Activated CD8-positive, alpha-beta T cell treated with anti-CD3 and anti-CD28 coated beads for 36 hours (primary cell): Measurements from ENCODE around the gene UGT1A6. TPM values are rescaled to one million over a fixed set of nuclear protein-coding genes. Genes with fewer than 3 reads are reported as not detected.

Source experiments
- ATAC-seq: fragments of 200-7000 bp; cut with Tn5 transposase; one replicate; pipeline ENCODE4 v1.10.0; 2021; ENCODE audit warnings: mild to moderate bottlenecking, moderate library complexity
- CTCF ChIA-PET: fragments of 350-600 bp; sonication (Branson Sonifier 250); formaldehyde crosslinking; loops from one replicate; lab custom pipeline; 2021; ENCODE audit warnings: antibody characterized with exemption; lab: Charles Lee
- POLR2A ChIA-PET: fragments of 350-600 bp; sonication (Branson Sonifier 250); formaldehyde crosslinking; loops from one replicate; lab custom pipeline; 2021; ENCODE audit warnings: antibody characterized with exemption; lab: Charles Lee
- DNase-seq: peaks from one replicate; pipeline ENCODE4 v3.0.0-alpha.2; 2020
- H3K27ac Mint-ChIP-seq: one replicate; pipeline ENCODE4 v1.8.0; 2021; ENCODE audit warnings: mild to moderate bottlenecking, mixed read lengths
- H3K27me3 Mint-ChIP-seq: one replicate; pipeline ENCODE4 v1.8.0; 2021; ENCODE audit warnings: mixed read lengths
- H3K36me3 Mint-ChIP-seq: one replicate; pipeline ENCODE4 v1.8.0; 2021; ENCODE audit warnings: low read depth, mixed read lengths
- H3K4me1 Mint-ChIP-seq: one replicate; pipeline ENCODE4 v1.8.0; 2021; ENCODE audit warnings: low read depth, mixed read lengths
- H3K4me3 Mint-ChIP-seq: one replicate; pipeline ENCODE4 v1.8.0; 2021; ENCODE audit warnings: mild to moderate bottlenecking, moderate library complexity, mixed read lengths
- H3K9me3 Mint-ChIP-seq: one replicate; pipeline ENCODE4 v1.8.0; 2021; ENCODE audit warnings: mixed read lengths
- intact Hi-C: fragments of 100-400 bp; cut with micrococcal nuclease; formaldehyde crosslinking; loops from one replicate; pipeline ENCODE4 v1.10.0; 2022
- total RNA-seq, 2 experiments: library from RNA; stranded (reverse); gene quantifications; one replicate each; pipeline ENCODE4 v1.2.3, GENCODE V29; 2021
- TF ChIP-seq, protein P1 (sequence below): fragments of 200-600 bp; IDR thresholded peaks from one replicate; pipeline ENCODE4 v1.8.0; 2022; ENCODE audit warnings: antibody characterized with exemption, mild to moderate bottlenecking

Gene UGT1A6
- total RNA-seq, 2 experiments from 2014 or later = not detected

GRCh38 chr2:233811087-233811486, 118.4 kb downstream of the UGT1A6 start:
- ChIA-PET POLR2A (no interaction called here), CTCF (no interaction called here)
- no peaks in the 10 kb centered on the region for H3K36me3 Mint-ChIP-seq
- no peak overlapping the region for H3K4me3 Mint-ChIP-seq
- H3K9me3 Mint-ChIP-seq = no peaks in the 10 kb centered on the region
- TF ChIP-seq, protein P1, sequence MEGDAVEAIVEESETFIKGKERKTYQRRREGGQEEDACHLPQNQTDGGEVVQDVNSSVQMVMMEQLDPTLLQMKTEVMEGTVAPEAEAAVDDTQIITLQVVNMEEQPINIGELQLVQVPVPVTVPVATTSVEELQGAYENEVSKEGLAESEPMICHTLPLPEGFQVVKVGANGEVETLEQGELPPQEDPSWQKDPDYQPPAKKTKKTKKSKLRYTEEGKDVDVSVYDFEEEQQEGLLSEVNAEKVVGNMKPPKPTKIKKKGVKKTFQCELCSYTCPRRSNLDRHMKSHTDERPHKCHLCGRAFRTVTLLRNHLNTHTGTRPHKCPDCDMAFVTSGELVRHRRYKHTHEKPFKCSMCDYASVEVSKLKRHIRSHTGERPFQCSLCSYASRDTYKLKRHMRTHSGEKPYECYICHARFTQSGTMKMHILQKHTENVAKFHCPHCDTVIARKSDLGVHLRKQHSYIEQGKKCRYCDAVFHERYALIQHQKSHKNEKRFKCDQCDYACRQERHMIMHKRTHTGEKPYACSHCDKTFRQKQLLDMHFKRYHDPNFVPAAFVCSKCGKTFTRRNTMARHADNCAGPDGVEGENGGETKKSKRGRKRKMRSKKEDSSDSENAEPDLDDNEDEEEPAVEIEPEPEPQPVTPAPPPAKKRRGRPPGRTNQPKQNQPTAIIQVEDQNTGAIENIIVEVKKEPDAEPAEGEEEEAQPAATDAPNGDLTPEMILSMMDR = no peak
- DNase-seq = no peak
- intact Hi-C loops = no loop called here
- peaks cover 5% of the 10 kb centered on the region for H3K27me3 Mint-ChIP-seq
- ATAC-seq = no peak
- H3K27ac Mint-ChIP-seq = no peak overlapping the region
- H3K4me1 Mint-ChIP-seq = no peaks in the 10 kb centered on the region

DNA sequence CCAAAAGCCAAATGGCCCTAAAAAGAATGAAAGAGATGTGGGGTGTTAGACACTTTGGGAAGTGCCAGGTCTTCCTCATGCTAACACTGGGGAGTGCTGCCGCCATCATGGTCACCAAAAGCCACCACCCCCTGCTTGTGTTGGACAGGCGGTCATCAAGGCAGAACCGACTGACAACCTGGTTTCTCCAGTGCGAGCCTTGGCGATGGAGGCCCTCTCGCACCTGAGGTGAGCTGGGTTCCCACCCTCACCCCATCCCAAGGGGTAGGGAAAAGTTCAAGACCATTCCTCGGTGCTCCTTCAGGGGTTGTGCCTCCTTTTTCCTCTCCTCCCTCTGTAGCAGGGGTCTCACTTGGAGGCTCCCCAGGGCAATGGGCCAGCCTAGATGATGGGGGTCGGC, 119.0 kb downstream of the UGT1A6 start:
- no peaks in the 10 kb centered on the region for H3K4me1 Mint-ChIP-seq
- H3K36me3 Mint-ChIP-seq = no peaks in the 10 kb centered on the region
- no peak overlapping the region for H3K27ac Mint-ChIP-seq
- ChIA-PET CTCF (no interaction called here), POLR2A (interaction anchor here (0.6 kb wide), 1 partner anchor 202 kb away, joined by 3 read pairs; no protein-coding TSS in a partner anchor)
- DNase-seq = no peak
- intact Hi-C loops = no loop called here
- H3K9me3 Mint-ChIP-seq = no peaks in the 10 kb centered on the region
- H3K27me3 Mint-ChIP-seq = peaks cover 5% of the 10 kb centered on the region
- no peak for ATAC-seq
- TF ChIP-seq, protein P1 = no peak
- no peak overlapping the region for H3K4me3 Mint-ChIP-seq

DNA sequence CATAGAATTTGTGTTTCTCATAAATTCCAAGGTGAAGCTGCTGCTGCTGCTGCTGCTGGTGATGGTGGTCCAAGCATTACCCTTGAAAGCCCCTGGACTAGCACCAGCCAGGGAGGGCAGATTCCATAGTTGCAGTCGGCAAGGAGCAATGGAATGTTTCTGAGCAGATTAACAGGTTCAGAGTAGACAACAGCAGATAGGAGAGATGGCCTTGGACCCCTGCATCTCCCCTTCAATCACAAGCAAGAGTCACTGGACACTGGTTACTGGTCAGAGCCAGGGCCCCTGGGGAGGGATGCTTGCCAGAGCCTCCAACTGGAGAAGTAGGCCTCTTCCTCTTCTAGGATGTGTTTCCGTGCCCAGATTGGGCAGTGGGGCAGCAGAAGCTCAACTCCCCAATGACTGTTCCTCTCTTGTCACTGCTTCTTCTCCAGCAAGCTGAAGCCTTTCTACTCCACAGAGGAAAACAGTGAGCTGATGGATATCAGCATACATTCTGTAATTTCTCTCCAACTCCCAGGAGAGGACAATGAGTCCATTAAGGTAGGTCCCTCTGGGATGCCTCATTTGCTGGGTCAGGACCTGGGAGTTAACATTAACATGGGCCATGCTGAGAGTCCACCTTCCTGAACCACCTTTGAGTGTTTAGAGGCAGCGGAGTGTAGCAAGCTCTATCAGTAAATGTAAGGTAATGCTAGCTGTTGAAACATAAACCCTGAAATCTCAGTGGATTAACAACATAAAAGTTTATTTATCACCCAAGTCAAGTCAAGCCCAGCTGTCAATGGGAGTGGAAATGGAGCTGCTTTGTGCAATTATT, 120.8 kb downstream of the UGT1A6 start:
- ChIA-PET POLR2A (no interaction called here), CTCF (interaction anchor here (0.7 to 1.1 kb wide), 2 partner anchors 43 to 44 kb away, joined by 3 read pairs; no protein-coding TSS in a partner anchor)
- ATAC-seq (no peak), DNase-seq (no peak)
- no peaks in the 10 kb centered on the region for H3K36me3 Mint-ChIP-seq
- H3K4me3 Mint-ChIP-seq = no peak overlapping the region
- intact Hi-C loops = no loop called here
- H3K27me3 Mint-ChIP-seq = peaks cover 3% of the 10 kb centered on the region
- H3K27ac Mint-ChIP-seq = no peak overlapping the region
- no peaks in the 10 kb centered on the region for H3K4me1 Mint-ChIP-seq
- TF ChIP-seq, protein P1 = no peak
- H3K9me3 Mint-ChIP-seq = no peaks in the 10 kb centered on the region

GRCh38 chr2:233814056-233814835, 121.6 kb downstream of the UGT1A6 start:
- no peaks in the 10 kb centered on the region for H3K36me3 Mint-ChIP-seq
- ChIA-PET CTCF (interaction anchor here (1.1 kb wide), 1 partner anchor 43 kb away, joined by 3 read pairs; no protein-coding TSS in a partner anchor), POLR2A (no interaction called here)
- ATAC-seq = peak; percentile 45
- peaks cover 3% of the 10 kb centered on the region for H3K27me3 Mint-ChIP-seq
- H3K4me1 Mint-ChIP-seq = no peaks in the 10 kb centered on the region
- DNase-seq = no peak
- intact Hi-C loops = no loop called here
- TF ChIP-seq, protein P1 = no peak
- no peaks in the 10 kb centered on the region for H3K9me3 Mint-ChIP-seq
- no peak overlapping the region for H3K4me3 Mint-ChIP-seq
- no peak overlapping the region for H3K27ac Mint-ChIP-seq

- CTCF ChIA-PET = no interaction called here
- Mint-ChIP-seq H3K27ac (no peak overlapping the region), H3K4me3 (no peak overlapping the region), H3K27me3 (peaks cover 1% of the 10 kb centered on the region), H3K9me3 (no peaks in the 10 kb centered on the region), H3K4me1 (no peaks in the 10 kb centered on the region), H3K36me3 (no peaks in the 10 kb centered on the region)
- ATAC-seq (no peak), DNase-seq (no peak)
- TF ChIP-seq, protein P1 = no peak
- POLR2A ChIA-PET = no interaction called here
- intact Hi-C loops = no loop called here
These were observed 123.2 kb downstream of the UGT1A6 start for GRCh38 chr2:233815861-233816260.
